ENCODE data around the gene CPN1. TPM values are rescaled to one million over a fixed set of nuclear protein-coding genes. Genes with fewer than 3 reads are reported as not detected.

CPN1 gene
- total and polyA plus RNA-seq, 2 of the 8 experiments (the other 6 are each of a cell fraction or from before 2014, with no cell fraction given): 0.15 to 0.20 TPM

- no peak overlapping the region for H2BK15ac ChIP-seq (ENCODE audit: low read length)
- no peaks in the 10 kb centered on the region for H3K36me3 ChIP-seq (ENCODE audit: control insufficient read depth in 2 of 4, insufficient read depth in 4 of 4, low read length in 3 of 4)
- CTCF ChIA-PET (ENCODE audit: partially characterized antibody): interaction anchor here (1.1 to 1.7 kb wide), 3 partner anchors 10 to 283 kb away, joined by 3 to 7 read pairs (median 7); no protein-coding TSS in a partner anchor
- no peak overlapping the region for H2BK12ac ChIP-seq (ENCODE audit: low read depth, low read length)
- no peak overlapping the region for H3K9ac ChIP-seq (replicated peaks in 1 of 4; ENCODE audit: extremely low read depth in 1 of 4, low read depth in 3 of 4, low read length in 3 of 4)
- no peak overlapping the region for H3K14ac ChIP-seq (ENCODE audit: insufficient read length)
- no peak overlapping the region for H4K8ac ChIP-seq (ENCODE audit: extremely low read depth, insufficient read depth, low read length)
- H3K27ac ChIP-seq (ENCODE audit: low read depth, low read length): no peak overlapping the region
- H4K5ac ChIP-seq (ENCODE audit: insufficient read length, low read depth, low read length): no peak overlapping the region
- H2AK5ac ChIP-seq (ENCODE audit: low read depth, low read length): no peak overlapping the region
- H4K91ac ChIP-seq (replicated peaks; ENCODE audit: insufficient read length, low read length): no peak overlapping the region
- H4K20me1 ChIP-seq (replicated peaks in 1 of 2; ENCODE audit: control insufficient read depth in 1 of 2, insufficient read depth in 2 of 2, low read length in 2 of 2): no peaks in the 10 kb centered on the region
- WGBS, 2 experiments (ENCODE audit: extremely low coverage in 1 of 2, insufficient coverage in 1 of 2, insufficient read length in 1 of 2, insufficient replicate concordance in 2 of 2, low coverage in 1 of 2, low lambda C conversion rate in 2 of 2, missing lambda C conversion rate in 1 of 2): 86% methylated on average over 8 of the region's 8 CpGs; no CpG with 5 or more reads in 1 of the 2 experiments
- peaks cover 0 to 6% of the 10 kb centered on the region in 2 experiments; a peak in 1 of 4 replicates for H3K9me3 ChIP-seq (ENCODE audit: insufficient read depth in 2 of 2, low read depth in 1 of 2, low read length in 1 of 2)
- H3K79me2 ChIP-seq (ENCODE audit: control insufficient read depth in 1 of 2, insufficient read depth in 2 of 2, low read length in 2 of 2): no peaks in the 10 kb centered on the region
- no peak overlapping the region for H2BK120ac ChIP-seq (replicated peaks; ENCODE audit: low read depth, low read length)
- H2BK20ac ChIP-seq (ENCODE audit: low read length): no peak overlapping the region
- no peaks in the 10 kb centered on the region for H3K23me2 ChIP-seq (ENCODE audit: low read depth, low read length)
- H3K4ac ChIP-seq (replicated peaks; ENCODE audit: insufficient read length, low read depth, low read length): no peak overlapping the region
- H3K18ac ChIP-seq (ENCODE audit: extremely low read depth, low read length): no peak overlapping the region
- POLR2A ChIA-PET (ENCODE audit: partially characterized antibody): interaction anchor here (0.6 kb wide), 1 partner anchor 26 kb away, joined by 4 read pairs; no protein-coding TSS in a partner anchor
- no peaks in the 10 kb centered on the region for H3K27me3 ChIP-seq (replicated peaks in 1 of 4; ENCODE audit: control insufficient read depth in 3 of 4, extremely low read depth in 1 of 4, insufficient read depth in 3 of 4, low read length in 3 of 4)
- FAIRE-seq (no peak), DNase-seq (ENCODE audit: low read depth in 1 of 2, low spot score in 2 of 2) (no peak)
- H3K56ac ChIP-seq (replicated peaks; ENCODE audit: insufficient read length, low read depth, low read length): no peak overlapping the region
- H3K4me1 ChIP-seq (replicated peaks in 1 of 4; ENCODE audit: control insufficient read depth in 3 of 4, insufficient read depth in 4 of 4, low read length in 3 of 4): no peaks in the 10 kb centered on the region
- no peaks in the 10 kb centered on the region for H3K79me1 ChIP-seq (ENCODE audit: low read depth, low read length)
- H2AFZ ChIP-seq (ENCODE audit: low read length): no peak overlapping the region
- H3K4me2 ChIP-seq (ENCODE audit: insufficient read depth in 1 of 2, low read depth in 2 of 2, low read length in 2 of 2): no peak overlapping the region
- H3K4me3 ChIP-seq (ENCODE audit: extremely low read depth in 1 of 4, insufficient read depth in 2 of 4, low read depth in 3 of 4, low read length in 4 of 4): no peak overlapping the region
- no peak overlapping the region for H2BK5ac ChIP-seq (ENCODE audit: low read depth, low read length)
- H3K23ac ChIP-seq (ENCODE audit: insufficient read length): no peak overlapping the region
- TF ChIP-seq FOSL1 (IDR thresholded peaks at IDR 0.05; ENCODE audit: insufficient read depth, low read depth, low read length): no peak
- TF ChIP-seq EGR1 (IDR thresholded peaks at IDR 0.05; ENCODE audit: borderline replicate concordance, low read depth, low read length): no peak
- no peak for TF ChIP-seq SUZ12 (IDR thresholded peaks at IDR 0.05; ENCODE audit: low read length)
- no peak for TF ChIP-seq BRCA1 (IDR thresholded peaks at IDR 0.05; ENCODE audit: low read depth, low read length)
- TF ChIP-seq KDM5A (IDR thresholded peaks at IDR 0.05; ENCODE audit: low read length): no peak
- no peak for TF ChIP-seq BCL11A (IDR thresholded peaks at IDR 0.05; ENCODE audit: low read depth in 2 of 2, low read length in 2 of 2)
- no peak for TF ChIP-seq ASH2L (IDR thresholded peaks at IDR 0.05; ENCODE audit: low read length)
- no peak for TF ChIP-seq PHF8 (conservative IDR thresholded peaks at IDR 0.05; ENCODE audit: low read depth, low read length)
- TF ChIP-seq SP4 (IDR thresholded peaks at IDR 0.05; ENCODE audit: low read length): no peak
- TF ChIP-seq GTF2F1 (IDR thresholded peaks at IDR 0.05; ENCODE audit: borderline replicate concordance, low read depth, low read length): no peak
- TF ChIP-seq MAFK (IDR thresholded peaks at IDR 0.05; ENCODE audit: low read depth, low read length): no peak
- no peak for TF ChIP-seq TAF1 (IDR thresholded peaks at IDR 0.05; ENCODE audit: low read depth, low read length)
These were observed 47.3 kb upstream of the CPN1 start for GRCh38 chr10:100128951-100129350.
